Body of pancreas (tissue), 4 donors: ENCODE results near the gene PRTN3. TPM values are rescaled to one million over a fixed set of nuclear protein-coding genes. Genes with fewer than 3 reads are reported as not detected.
"Not testable (repeated sequence)": the region's sequence is repeated elsewhere in the genome, so short reads cannot be mapped to it uniquely, and the experiment has no call there.

Experiments used
- ATAC-seq: fragments of 150-250 bp; one replicate; pipeline ENCODE4 v1.9.1; 2016
- DNase-seq, 4 donors: peaks; one replicate each; pipeline ENCODE4 v3.0.0-alpha.2; 2019
- H3K27ac ChIP-seq, 4 donors: fragments of 200-600 bp; sonication (generic); 1 replicate in 3 of 4; 2 replicates in 1 of 4; pipeline versions ENCODE4 v1.5.1 to v1.6.1; 2016 to 2019; ENCODE audit warnings: mild to moderate bottlenecking in 1 of 4, mixed read lengths in 1 of 4, moderate library complexity in 1 of 4
- H3K27me3 ChIP-seq, 2 donors: fragments of 200-600 bp; sonication (generic); one replicate each; pipeline ENCODE4 v1.6.0; 2016; ENCODE audit warnings: mild to moderate bottlenecking in 1 of 2
- H3K36me3 ChIP-seq, 2 donors: fragments of 200-600 bp; sonication (generic); replicated peaks in 1 of 2; 2 replicates each; pipeline ENCODE4 v1.5.1; 2016; ENCODE audit warnings: low read depth in 2 of 2; ENCODE audit not compliant: insufficient read depth in 1 of 2
- H3K4me1 ChIP-seq: fragments of 200-600 bp; sonication (generic); one replicate; pipeline ENCODE4 v1.6.0; 2016
- H3K4me3 ChIP-seq, 2 donors: fragments of 200-600 bp; sonication (generic); 1 replicate in 1 of 2; 2 replicates in 1 of 2; pipeline ENCODE4 v1.5.1; 2016 to 2019
- H3K9me3 ChIP-seq, 3 donors: fragments of 200-600 bp; sonication (generic); 1 replicate in 2 of 3; 2 replicates in 1 of 3; pipeline ENCODE4 v1.5.1; 2016
- POLR2A ChIP-seq, 3 donors: fragments of 450-650 bp; IDR thresholded peaks; one replicate each; pipeline ENCODE4 v1.6.1; 2016; ENCODE audit warnings: antibody characterized with exemption in 3 of 3, mild to moderate bottlenecking in 2 of 3
- WGBS, 2 donors: methylation state at CpG; one replicate each; pipeline ENCODE4 v1.1.5; 2017; 5-methylcytosine and 5-hydroxymethylcytosine counted together
- intact Hi-C: fragments of 100-400 bp; cut with DNase I; formaldehyde crosslinking; loops from one replicate; pipeline ENCODE4 v1.15.1; 2023
- total RNA-seq, 2 donors: library from RNA; depleted of rRNA; stranded (reverse); fragments of >200 nt; gene quantifications; one replicate each; pipeline ENCODE4 v1.1.0, GENCODE V29; 2016
- TF ChIP-seq, protein P1 (sequence below), 7 experiments: fragments of 450-650 bp in 4 of 7; fragments of 200-600 bp in 3 of 7; sonication (generic) in 3 of 7; IDR thresholded peaks; one replicate each; pipeline ENCODE4 v1.5.1; 2016 to 2019; ENCODE audit warnings: antibody characterized with exemption in 7 of 7

Gene PRTN3
- total RNA-seq, 2 donors from 2014 or later, result 0.99 TPM; not detected in 1

DNA sequence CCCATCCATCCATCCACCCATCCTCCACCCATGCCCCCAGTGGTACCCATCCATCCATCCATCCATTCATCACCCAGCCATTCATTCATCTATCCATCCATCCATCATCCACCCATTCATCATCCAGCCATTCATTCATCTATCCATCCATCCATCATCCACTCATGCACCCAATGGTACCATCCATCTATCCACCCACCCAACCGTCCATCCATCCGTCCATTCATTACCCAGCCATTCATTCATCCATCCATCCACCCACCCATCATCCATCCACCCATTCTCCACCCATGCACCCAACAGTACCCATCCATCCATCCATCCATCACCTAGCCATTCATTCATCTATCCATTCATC is 24.3 kb upstream of the PRTN3 start:
- TF ChIP-seq POLR2A (IDR thresholded peaks at IDR 0.05), result no peak
- TF ChIP-seq, protein P1, sequence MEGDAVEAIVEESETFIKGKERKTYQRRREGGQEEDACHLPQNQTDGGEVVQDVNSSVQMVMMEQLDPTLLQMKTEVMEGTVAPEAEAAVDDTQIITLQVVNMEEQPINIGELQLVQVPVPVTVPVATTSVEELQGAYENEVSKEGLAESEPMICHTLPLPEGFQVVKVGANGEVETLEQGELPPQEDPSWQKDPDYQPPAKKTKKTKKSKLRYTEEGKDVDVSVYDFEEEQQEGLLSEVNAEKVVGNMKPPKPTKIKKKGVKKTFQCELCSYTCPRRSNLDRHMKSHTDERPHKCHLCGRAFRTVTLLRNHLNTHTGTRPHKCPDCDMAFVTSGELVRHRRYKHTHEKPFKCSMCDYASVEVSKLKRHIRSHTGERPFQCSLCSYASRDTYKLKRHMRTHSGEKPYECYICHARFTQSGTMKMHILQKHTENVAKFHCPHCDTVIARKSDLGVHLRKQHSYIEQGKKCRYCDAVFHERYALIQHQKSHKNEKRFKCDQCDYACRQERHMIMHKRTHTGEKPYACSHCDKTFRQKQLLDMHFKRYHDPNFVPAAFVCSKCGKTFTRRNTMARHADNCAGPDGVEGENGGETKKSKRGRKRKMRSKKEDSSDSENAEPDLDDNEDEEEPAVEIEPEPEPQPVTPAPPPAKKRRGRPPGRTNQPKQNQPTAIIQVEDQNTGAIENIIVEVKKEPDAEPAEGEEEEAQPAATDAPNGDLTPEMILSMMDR (IDR thresholded peaks at IDR 0.05), result no peak

DNA sequence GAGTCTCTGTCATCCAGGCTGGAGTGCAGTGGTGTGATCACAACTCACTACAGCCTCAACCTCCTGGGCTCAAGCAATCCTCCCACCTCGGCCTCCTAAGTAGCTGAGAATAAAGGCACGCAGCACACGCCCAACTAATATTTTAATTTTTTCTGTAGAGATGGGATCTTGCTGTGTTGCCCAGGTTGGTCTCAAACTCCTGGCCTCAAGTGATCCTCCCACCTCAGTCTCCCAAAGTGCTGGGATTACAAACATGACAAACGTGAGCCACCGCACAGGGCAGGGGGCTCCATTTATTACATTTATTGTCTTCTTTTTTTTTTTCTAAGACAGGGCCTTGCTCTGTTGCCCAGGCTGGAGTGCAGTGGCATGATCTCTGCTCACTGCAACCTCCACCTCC is 20.6 kb upstream of the PRTN3 start:
- H3K27ac ChIP-seq, intact Hi-C loops, DNase-seq, H3K36me3 ChIP-seq, H3K9me3 ChIP-seq, H3K4me3 ChIP-seq, ATAC-seq: not testable (repeated sequence)
- Histone ChIP-seq H3K4me1 (peaks cover 13% of the 10 kb centered on the region), H3K27me3 (peaks cover 0 to 10% of the 10 kb centered on the region in 2 donors)
- 93 to 96% methylated on average over 5 of the region's 5 CpGs for WGBS, 2 donors

More for the DNA sequence above, 24.3 kb upstream of the PRTN3 start:
- DNase-seq (no peak), ATAC-seq (no peak)
- Histone ChIP-seq H3K27me3 (peaks cover 0 to 3% of the 10 kb centered on the region in 2 donors), H3K9me3 (no peaks in the 10 kb centered on the region), H3K27ac (no peak overlapping the region), H3K36me3 (peaks cover 0 to 3% of the 10 kb centered on the region in 2 donors), H3K4me1 (peaks cover 4% of the 10 kb centered on the region), H3K4me3 (no peak overlapping the region)
- intact Hi-C loops, result no loop called here
- 89 to 91% methylated on average over 2 of the region's 2 CpGs for whole genome bisulfite sequencing, 2 donors

DNA sequence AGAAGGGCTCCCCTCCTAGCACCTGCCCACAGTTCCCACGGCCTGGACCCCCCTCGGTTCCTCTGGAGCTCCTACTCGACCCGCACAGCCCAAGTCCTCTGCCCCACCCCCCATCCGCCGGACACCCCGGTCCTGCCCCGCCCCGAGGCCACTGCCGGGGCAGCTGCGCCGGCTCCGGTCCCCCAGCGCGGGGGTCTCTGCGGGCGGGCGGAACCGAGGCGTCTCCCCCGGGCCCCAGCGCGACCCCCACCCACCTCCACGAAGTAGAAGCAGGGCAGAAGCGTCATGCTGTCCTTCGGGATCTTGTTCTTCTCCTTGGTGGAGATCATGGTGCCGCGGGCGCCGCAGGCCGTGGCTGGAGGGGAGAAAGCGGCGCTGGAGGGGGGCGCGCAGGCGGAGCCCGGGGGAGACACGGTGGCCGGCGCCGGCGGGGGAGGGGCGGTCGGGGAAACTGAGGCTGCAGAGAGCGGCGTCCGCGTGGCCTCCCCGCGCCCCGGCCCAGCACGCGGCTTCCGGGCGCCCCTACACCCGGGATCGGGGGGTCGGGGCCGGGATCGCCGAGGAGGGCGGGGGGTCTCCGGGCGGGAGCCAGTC is 19.5 kb upstream of the PRTN3 start:
- ATAC-seq (no peak), DNase-seq (no peak)
- Histone ChIP-seq H3K36me3 (no peaks in the 10 kb centered on the region), H3K27me3 (peaks cover 0 to 10% of the 10 kb centered on the region in 2 donors), H3K4me3 (no peak overlapping the region), H3K9me3 (no peaks in the 10 kb centered on the region), H3K27ac (no peak overlapping the region), H3K4me1 (peaks cover 13% of the 10 kb centered on the region)
- intact Hi-C loops, result no loop called here
- TF ChIP-seq, protein P1 (IDR thresholded peaks at IDR 0.05), result no peak
- no peak for TF ChIP-seq POLR2A (IDR thresholded peaks at IDR 0.05)
- 1% methylated on average over 29 of the region's 64 CpGs; no CpG with 5 or more reads in 1 of the 2 donors for WGBS, 2 donors

GRCh38 chr19:821825-822503 is 18.8 kb upstream of the PRTN3 start, which contains the start of gene PLPPR3:
TSS of gene PLPPR3 (minus strand) at chr19:821955. CDS start at chr19:821559, 396 bp downstream.
- no peak within 1 kb of the TSS for H3K27ac ChIP-seq
- 4% methylated on average over 34 of the region's 86 CpGs; no CpG with 5 or more reads in 1 of the 2 donors for WGBS, 2 donors
- intact Hi-C loops, result no loop called here
- no peak within 1 kb of the TSS for H3K4me3 ChIP-seq
- H3K27me3 ChIP-seq, result peaks cover 0 to 10% of the 10 kb centered on the region in 2 donors
- TF ChIP-seq, protein P1 (IDR thresholded peaks at IDR 0.05), result no peak
- TF ChIP-seq POLR2A (IDR thresholded peaks at IDR 0.05), result no peak
- DNase-seq (no peak), ATAC-seq (no peak)
- no peaks in the 10 kb centered on the region for H3K9me3 ChIP-seq
- H3K4me1 ChIP-seq, result peaks cover 13% of the 10 kb centered on the region
- H3K36me3 ChIP-seq, result no peaks in the 10 kb centered on the region

DNA sequence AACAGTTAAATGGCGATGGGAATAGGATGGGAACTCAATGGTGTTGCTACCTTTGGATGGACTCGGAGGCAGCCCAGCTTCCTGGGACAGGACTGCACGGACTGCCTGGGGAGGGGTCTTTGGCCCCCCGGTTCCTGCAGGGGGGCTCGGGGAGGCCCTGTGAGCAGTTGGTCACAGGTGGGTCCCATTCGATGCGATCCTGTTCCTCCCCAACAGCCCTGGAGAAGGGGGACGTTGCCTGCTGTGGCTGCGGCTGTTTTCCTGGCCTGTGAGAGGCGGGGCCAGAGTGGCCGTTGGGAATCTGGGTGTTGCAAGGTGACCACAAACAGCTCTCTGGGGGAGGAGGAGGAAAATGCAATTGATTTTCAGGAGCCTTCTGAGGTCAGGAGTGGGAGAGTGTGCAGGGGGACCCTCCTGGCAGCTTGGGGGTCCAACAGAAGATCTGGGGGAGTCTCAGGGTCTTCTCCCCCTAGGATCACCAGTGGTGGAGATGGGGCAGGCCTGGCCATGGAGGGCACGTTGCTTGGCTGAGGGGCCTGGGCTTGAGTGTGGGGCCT is 17.2 kb upstream of the PRTN3 start:
- no peak for DNase-seq
- no peak for TF ChIP-seq POLR2A (IDR thresholded peaks at IDR 0.05)
- TF ChIP-seq, protein P1 (IDR thresholded peaks at IDR 0.05), result no peak

More for the DNA sequence above, 17.2 kb upstream of the PRTN3 start:
- H3K27me3 ChIP-seq, result peaks cover 0 to 10% of the 10 kb centered on the region in 2 donors
- WGBS, 2 donors, result 41 to 49% methylated on average over 10 to 12 of the region's 12 CpGs
- intact Hi-C loops, result no loop called here
- no peak for ATAC-seq
- peaks cover 13% of the 10 kb centered on the region for H3K4me1 ChIP-seq
- no peaks in the 10 kb centered on the region for H3K9me3 ChIP-seq
- H3K27ac ChIP-seq, result no peak overlapping the region
- no peaks in the 10 kb centered on the region for H3K36me3 ChIP-seq
- H3K4me3 ChIP-seq, result no peak overlapping the region
